PFSK-1 (cell line): ENCODE measurements around the gene ANAPC2.

ENCODE experiments used
- FOXP2 ChIP-seq: optimal IDR thresholded peaks from 2 replicates; pipeline ENCODE3; 2011; ENCODE audit warnings: borderline replicate concordance, control low read depth, inconsistent platforms; ENCODE audit not compliant: insufficient read depth; ENCODE audit errors: extremely low read length, extremely low read depth
- POLR2AphosphoS5 ChIP-seq: IDR thresholded peaks from 2 replicates; pipeline ENCODE4 v1.6.1; 2012; ENCODE audit warnings: low read depth, mild to moderate bottlenecking, control low read depth, low read length, moderate library complexity
- SIN3A ChIP-seq: IDR thresholded peaks from 2 replicates; pipeline ENCODE4 v1.6.1; 2012; ENCODE audit warnings: mild to moderate bottlenecking, low read length, moderate library complexity, borderline replicate concordance; ENCODE audit not compliant: insufficient read depth
- TAF1 ChIP-seq: IDR thresholded peaks from 2 replicates; pipeline ENCODE4 v1.6.1; 2012; ENCODE audit warnings: low read length, control low read depth, borderline replicate concordance; ENCODE audit not compliant: insufficient read depth
- TF ChIP-seq, protein P1 (sequence below), 2 experiments: IDR thresholded peaks; 2 replicates each; pipeline versions ENCODE4 v1.6.1 to v1.8.0; 2011 to 2012; ENCODE audit warnings: low read depth in 2 of 2, low read length in 2 of 2, control low read depth in 1 of 2, inconsistent platforms in 1 of 2, mild to moderate bottlenecking in 1 of 2, moderate library complexity in 1 of 2; ENCODE audit not compliant: insufficient read depth in 1 of 2

DNA sequence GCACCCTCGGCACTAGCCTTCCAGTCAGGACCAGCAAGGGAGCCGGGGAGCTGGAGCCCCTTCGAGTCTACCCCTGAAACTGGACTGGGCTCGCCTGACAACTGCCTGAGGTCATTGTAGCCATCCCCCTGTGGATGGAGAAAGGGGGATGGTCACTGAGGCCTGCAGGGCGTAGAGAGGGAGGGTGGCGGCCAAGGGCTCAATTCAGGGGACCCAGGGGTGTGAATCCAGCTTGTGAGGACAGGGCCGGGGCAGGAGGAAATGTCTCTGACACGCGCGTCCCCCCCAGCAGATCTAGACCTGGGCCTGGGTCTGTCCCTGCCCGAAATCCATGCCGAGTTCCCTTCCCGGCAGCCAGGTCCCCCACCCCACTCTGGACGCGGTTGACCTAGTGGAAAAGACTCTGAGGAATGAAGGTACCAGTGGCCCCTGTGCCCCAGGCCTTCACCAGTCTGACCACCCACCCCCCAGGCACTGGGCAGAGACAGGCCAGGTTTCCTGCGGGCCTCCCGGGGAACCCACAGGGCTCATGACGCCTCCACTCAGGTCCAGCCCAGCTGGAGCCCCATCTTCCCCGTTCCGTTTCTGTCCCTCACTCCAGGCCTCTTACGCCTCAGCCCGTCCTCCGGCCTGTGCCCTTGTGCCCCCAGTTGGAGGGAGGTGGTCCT, 43.1 kb upstream of the ANAPC2 start:
- no peak for TF ChIP-seq TAF1
- no peak for TF ChIP-seq SIN3A
- TF ChIP-seq, protein P1, sequence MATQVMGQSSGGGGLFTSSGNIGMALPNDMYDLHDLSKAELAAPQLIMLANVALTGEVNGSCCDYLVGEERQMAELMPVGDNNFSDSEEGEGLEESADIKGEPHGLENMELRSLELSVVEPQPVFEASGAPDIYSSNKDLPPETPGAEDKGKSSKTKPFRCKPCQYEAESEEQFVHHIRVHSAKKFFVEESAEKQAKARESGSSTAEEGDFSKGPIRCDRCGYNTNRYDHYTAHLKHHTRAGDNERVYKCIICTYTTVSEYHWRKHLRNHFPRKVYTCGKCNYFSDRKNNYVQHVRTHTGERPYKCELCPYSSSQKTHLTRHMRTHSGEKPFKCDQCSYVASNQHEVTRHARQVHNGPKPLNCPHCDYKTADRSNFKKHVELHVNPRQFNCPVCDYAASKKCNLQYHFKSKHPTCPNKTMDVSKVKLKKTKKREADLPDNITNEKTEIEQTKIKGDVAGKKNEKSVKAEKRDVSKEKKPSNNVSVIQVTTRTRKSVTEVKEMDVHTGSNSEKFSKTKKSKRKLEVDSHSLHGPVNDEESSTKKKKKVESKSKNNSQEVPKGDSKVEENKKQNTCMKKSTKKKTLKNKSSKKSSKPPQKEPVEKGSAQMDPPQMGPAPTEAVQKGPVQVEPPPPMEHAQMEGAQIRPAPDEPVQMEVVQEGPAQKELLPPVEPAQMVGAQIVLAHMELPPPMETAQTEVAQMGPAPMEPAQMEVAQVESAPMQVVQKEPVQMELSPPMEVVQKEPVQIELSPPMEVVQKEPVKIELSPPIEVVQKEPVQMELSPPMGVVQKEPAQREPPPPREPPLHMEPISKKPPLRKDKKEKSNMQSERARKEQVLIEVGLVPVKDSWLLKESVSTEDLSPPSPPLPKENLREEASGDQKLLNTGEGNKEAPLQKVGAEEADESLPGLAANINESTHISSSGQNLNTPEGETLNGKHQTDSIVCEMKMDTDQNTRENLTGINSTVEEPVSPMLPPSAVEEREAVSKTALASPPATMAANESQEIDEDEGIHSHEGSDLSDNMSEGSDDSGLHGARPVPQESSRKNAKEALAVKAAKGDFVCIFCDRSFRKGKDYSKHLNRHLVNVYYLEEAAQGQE (IDR thresholded peaks at IDR 0.05; ENCODE audit: insufficient read depth in 1 of 2, low read depth in 2 of 2, low read length in 2 of 2) = no peak
- no peak for TF ChIP-seq POLR2AphosphoS5
- no peak for TF ChIP-seq FOXP2
